Measurements from ENCODE around the gene XYLT1. TPM values are rescaled to one million over a fixed set of nuclear protein-coding genes. Genes with fewer than 3 reads are reported as not detected.
"Not testable (repeated sequence)": the region's sequence is repeated elsewhere in the genome, so short reads cannot be mapped to it uniquely, and the experiment has no call there.

The XYLT1 gene
- total RNA-seq, 2 donors from 2014 or later = 4.6 to 12.9 TPM

DNA sequence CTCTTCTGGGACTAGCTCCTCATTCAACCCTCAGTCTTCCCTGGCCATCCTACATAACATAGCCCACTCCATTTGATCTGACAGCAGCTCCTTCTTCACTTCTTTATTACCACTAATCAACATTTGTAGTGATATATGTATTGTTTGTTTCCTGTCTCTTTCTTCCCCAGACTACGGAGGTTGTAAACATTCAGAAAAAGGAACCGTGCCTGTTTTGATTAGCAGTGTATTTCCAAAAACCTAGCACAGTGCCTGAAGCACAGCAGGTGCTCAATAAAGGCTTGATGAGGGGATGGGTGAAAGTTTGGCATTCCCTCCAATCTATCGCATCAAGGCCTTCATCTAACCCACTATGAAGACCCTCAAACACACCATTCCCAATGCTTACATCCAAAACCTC, 150.8 kb downstream of the XYLT1 start:
- ATAC-seq (no peak), DNase-seq (ENCODE audit: low spot score in 2 of 2) (no peak)
- Mint-ChIP-seq H3K36me3 (peaks cover 0 to 5% of the 10 kb centered on the region in 2 donors), H3K9me3 (peaks cover 0 to 5% of the 10 kb centered on the region in 2 donors), H3K27ac (no peak overlapping the region)

DNA sequence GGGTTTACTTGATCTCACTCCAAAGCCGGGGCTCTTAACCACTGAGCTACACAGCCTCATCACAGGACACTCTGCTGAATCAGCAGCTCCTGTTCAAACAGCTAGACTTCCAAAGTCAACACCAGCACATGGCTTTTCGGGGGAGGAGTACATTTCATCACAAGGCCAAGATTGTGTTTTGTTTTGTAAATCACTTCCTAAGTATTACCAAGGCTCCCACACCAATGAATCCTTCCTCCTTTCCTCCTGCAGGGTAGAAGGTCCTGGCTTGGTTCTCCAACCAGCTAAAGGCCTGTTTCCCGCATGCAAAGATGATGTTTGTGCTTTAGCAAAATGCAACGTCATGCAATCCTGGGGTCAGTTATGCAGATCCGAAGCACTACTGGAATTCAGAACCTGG, 152.5 kb downstream of the XYLT1 start:
- peaks cover 0 to 12% of the 10 kb centered on the region in 2 donors for H3K36me3 Mint-ChIP-seq
- no peak overlapping the region for H3K27ac Mint-ChIP-seq
- H3K9me3 Mint-ChIP-seq = peaks cover 0 to 11% of the 10 kb centered on the region in 2 donors
- no peak for ATAC-seq
- DNase-seq (ENCODE audit: low spot score in 2 of 2) = no peak

- ATAC-seq (no peak), DNase-seq (ENCODE audit: low spot score in 2 of 2) (no peak)
- H3K9me3 Mint-ChIP-seq = peaks cover 0 to 14% of the 10 kb centered on the region in 2 donors
- peaks cover 0 to 20% of the 10 kb centered on the region in 2 donors for H3K36me3 Mint-ChIP-seq
- peak overlapping the region in 1 of 2 donors; percentile 0 for H3K27ac Mint-ChIP-seq
These were observed 154.8 kb downstream of the XYLT1 start for GRCh38 chr16:17316005-17316404.

DNA sequence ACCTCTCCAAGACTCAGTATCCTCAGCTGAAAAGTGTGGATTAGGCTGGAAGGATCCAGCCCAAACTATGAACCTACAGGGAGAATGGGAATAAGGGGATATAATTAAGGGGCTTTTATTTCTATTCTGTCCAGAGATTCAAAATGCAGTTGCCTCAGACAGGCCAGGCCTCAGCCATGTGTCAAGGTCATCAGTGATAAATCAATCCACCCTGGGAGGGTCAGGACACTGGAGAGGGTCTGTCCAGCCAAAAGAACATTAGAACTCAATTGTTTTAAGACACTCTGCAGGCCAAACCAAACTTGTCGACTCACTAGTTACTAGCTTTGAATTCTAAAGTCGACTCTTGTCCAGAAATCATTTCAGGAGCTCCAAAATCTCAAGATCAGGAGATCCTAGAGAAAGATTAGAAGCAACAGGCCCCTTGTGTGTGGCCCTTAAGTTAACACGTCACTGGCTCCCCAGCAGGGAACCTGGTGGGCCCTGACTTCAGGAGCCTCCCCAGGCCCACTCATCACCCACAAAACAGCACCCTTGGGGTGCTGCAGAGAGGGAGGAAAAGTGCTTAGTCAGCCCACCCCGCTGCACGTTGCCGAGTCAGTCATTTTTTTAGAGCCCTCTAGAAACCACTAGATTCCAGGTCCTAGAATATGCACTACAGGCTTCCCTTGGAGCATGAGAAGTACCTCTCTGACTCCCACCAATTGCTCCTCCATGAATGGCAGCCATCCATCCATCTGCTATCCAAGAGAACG, 156.8 kb downstream of the XYLT1 start:
- no peak for ATAC-seq
- peak overlapping the region in 1 of 2 donors; percentile 82 for H3K27ac Mint-ChIP-seq

GRCh38 chr16:17313085-17313611, 157.6 kb downstream of the XYLT1 start:
- Mint-ChIP-seq H3K36me3 (peaks cover 0 to 20% of the 10 kb centered on the region in 2 donors), H3K27ac (no peak overlapping the region), H3K9me3 (peaks cover 0 to 9% of the 10 kb centered on the region in 2 donors)
- DNase-seq (ENCODE audit: low spot score in 2 of 2) (no peak), ATAC-seq (no peak)

More for the DNA sequence above, 156.8 kb downstream of the XYLT1 start:
- H3K9me3 Mint-ChIP-seq = peaks cover 0 to 9% of the 10 kb centered on the region in 2 donors
- no peak for DNase-seq (ENCODE audit: low spot score in 2 of 2)
- H3K36me3 Mint-ChIP-seq = peaks cover 0 to 20% of the 10 kb centered on the region in 2 donors

DNA sequence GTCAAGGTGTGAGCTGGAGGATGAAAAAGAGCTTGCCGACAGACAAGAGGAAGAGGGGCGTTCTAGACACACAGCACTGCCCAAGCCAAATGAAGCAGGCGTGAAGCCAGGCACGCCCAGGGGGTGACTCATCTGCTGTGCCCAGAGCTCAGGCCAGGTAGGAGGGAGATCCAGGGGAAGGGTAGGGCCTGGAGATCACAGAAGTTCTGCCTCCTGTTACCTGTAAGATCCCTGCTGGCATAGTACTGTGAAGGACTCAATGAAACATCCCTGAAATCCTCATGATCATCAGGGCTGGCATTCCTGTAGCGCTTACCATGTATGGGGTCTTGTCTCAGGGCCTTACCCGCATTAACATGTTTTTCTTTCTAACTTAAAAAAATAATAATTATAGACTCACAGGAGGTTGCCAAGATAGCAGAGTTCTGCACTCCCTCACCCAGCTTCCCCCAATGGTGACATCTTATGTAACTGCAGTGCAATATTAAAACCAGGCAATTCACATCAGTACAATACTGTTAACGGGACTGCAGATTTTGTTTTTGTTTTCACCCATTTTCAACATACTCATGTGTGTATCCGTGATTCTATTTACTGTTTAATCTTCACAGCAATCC, 158.6 kb downstream of the XYLT1 start:
- peaks cover 0 to 20% of the 10 kb centered on the region in 2 donors for H3K36me3 Mint-ChIP-seq
- DNase-seq (ENCODE audit: low spot score in 2 of 2) (no peak), ATAC-seq (peak in 1 of 2 donors; percentile 24)
- peak overlapping the region in 1 of 2 donors; percentile 65 for H3K27ac Mint-ChIP-seq
- H3K9me3 Mint-ChIP-seq = peaks cover 0 to 9% of the 10 kb centered on the region in 2 donors

- peaks cover 0 to 20% of the 10 kb centered on the region in 2 donors for H3K36me3 Mint-ChIP-seq
- DNase-seq (ENCODE audit: low spot score in 2 of 2) (no peak), ATAC-seq (peak in 1 of 2 donors; percentile 38)
- H3K9me3 Mint-ChIP-seq = peaks cover 0 to 9% of the 10 kb centered on the region in 2 donors
- H3K27ac Mint-ChIP-seq = peak overlapping the region in 1 of 2 donors; percentile 65
These were observed 159.2 kb downstream of the XYLT1 start for GRCh38 chr16:17311333-17312093.

GRCh38 chr16:17309510-17309909, 161.2 kb downstream of the XYLT1 start:
- H3K27ac Mint-ChIP-seq = no peak overlapping the region
- H3K36me3 Mint-ChIP-seq = peaks cover 0 to 10% of the 10 kb centered on the region in 2 donors
- ATAC-seq (no peak), DNase-seq (ENCODE audit: low spot score in 2 of 2) (no peak)
- H3K9me3 Mint-ChIP-seq = peaks cover 0 to 6% of the 10 kb centered on the region in 2 donors

DNA sequence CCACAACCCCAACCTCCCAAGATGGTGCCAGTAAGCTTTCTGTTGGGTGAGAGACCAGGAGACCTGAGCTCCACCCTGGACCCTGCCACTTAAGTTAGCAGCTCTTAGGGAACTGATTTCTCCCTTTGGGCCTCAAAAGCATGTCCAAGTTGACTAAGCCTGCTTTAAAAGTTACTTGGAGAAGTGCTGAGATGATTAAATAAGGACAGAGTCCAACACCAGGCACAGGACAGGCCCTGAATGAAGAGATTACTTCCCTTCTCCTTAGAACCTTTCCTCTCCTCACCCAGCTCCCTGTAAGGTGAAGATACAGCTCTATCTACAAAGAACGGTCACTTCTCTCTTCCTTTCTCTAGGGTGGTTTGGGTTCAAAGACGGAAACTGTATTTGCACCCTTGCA, 162.6 kb downstream of the XYLT1 start:
- DNase-seq (ENCODE audit: low spot score in 2 of 2) (no peak), ATAC-seq (no peak)
- peaks cover 0 to 4% of the 10 kb centered on the region in 2 donors for H3K9me3 Mint-ChIP-seq
- peaks cover 0 to 9% of the 10 kb centered on the region in 2 donors for H3K36me3 Mint-ChIP-seq
- H3K27ac Mint-ChIP-seq = no peak overlapping the region

DNA sequence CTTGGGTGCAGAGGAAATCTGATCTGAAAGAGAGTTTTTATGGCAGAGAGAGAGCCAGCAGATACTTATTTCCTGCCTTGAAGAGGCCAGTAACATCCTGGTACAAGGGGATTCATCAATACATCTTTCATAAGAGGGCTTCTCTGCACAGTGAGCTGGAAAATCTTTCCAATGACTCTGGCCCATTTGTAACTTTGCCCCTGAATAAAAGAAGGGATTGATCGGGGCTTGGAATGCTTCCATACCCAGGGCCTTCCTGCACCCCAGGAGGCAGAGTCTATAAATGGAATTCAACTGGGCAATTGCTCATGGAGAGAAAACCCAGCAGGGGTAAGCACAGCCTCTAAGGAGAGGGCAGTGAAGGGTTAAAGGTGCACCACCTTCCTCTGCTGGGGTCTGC, 163.3 kb downstream of the XYLT1 start:
- ATAC-seq (no peak), DNase-seq (ENCODE audit: low spot score in 2 of 2) (no peak)
- Mint-ChIP-seq H3K36me3 (peaks cover 0 to 9% of the 10 kb centered on the region in 2 donors), H3K9me3 (peaks cover 0 to 6% of the 10 kb centered on the region in 2 donors), H3K27ac (no peak overlapping the region)

DNA sequence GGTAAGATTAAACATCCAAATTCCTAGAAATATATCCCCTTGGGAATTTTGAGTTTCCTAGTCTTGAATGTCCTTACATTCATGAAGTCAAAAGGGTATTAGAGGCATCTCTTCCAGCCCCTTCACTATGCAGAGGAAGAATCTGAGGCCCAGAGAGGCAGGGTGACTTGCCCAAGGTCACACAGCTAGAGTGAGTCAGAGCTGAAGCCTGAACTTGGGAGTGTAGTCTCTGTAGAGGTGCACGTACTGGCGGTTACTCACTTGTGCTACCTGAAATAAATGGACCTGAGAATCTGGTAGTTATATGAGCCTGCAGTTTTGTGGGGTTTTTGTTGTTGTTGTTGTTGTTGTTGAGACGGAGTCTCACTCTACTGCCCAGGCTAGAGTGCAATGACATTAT, 164.0 kb downstream of the XYLT1 start:
- no peak for DNase-seq (ENCODE audit: low spot score in 2 of 2)
- Mint-ChIP-seq H3K9me3 (peaks cover 0 to 4% of the 10 kb centered on the region in 2 donors), H3K36me3 (peaks cover 0 to 5% of the 10 kb centered on the region in 2 donors), H3K27ac (no peak overlapping the region)
- ATAC-seq = peak in 1 of 2 donors; percentile 46

DNA sequence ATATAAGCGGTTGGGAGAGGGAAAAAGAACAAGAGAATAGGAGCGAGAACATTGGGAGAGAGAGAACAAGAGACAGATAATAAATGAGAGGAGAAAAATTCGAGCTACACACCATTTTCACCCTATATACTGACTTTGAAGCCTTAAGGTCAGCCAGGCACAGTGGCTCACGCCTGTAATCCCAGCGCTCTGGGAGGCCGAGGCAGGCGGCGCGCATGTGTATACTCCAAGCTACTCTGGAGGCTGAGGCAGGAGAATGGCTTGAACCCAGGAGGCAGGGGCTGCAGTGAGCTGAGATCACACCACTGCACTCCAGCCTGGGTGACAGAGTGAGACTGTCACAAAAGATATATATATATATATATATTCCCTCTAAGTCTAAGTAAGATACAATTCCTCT, 164.5 kb downstream of the XYLT1 start:
- not testable (repeated sequence) for H3K36me3 Mint-ChIP-seq; H3K9me3 Mint-ChIP-seq; ATAC-seq; DNase-seq (ENCODE audit: low spot score in 2 of 2)
- peak overlapping the region; percentile 13 to 67 for H3K27ac Mint-ChIP-seq

DNA sequence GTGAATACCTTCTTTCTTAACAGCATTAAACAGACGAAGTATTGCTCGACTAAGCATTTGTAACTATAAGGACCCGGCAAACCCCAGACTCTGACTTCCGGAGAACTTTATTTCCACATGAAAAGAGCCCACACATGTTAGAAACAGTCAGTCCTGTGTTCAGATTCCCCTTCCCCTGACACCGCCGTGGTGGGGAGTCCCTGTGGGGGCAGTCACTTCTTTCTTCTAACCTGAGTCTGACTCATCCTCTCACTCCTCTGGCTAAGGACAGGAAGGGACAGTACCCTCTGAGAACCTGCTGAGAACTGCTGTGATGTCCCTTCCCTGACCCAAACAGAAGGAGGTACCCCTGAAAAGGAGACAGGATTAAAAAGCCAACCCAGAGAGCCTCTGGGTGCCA, 165.1 kb downstream of the XYLT1 start:
- Mint-ChIP-seq H3K36me3 (no peaks in the 10 kb centered on the region), H3K9me3 (peaks cover 0 to 4% of the 10 kb centered on the region in 2 donors), H3K27ac (peak overlapping the region; percentile 67)
- ATAC-seq = peak; percentile 66 to 99
- DNase-seq (ENCODE audit: low spot score in 2 of 2) = peak in 1 of 2 donors; percentile 82

- DNase-seq (ENCODE audit: low spot score in 2 of 2) (no peak), ATAC-seq (no peak)
- Mint-ChIP-seq H3K27ac (no peak overlapping the region), H3K36me3 (no peaks in the 10 kb centered on the region), H3K9me3 (peaks cover 0 to 4% of the 10 kb centered on the region in 2 donors)
These were observed 166.2 kb downstream of the XYLT1 start for GRCh38 chr16:17304491-17305119.

DNA sequence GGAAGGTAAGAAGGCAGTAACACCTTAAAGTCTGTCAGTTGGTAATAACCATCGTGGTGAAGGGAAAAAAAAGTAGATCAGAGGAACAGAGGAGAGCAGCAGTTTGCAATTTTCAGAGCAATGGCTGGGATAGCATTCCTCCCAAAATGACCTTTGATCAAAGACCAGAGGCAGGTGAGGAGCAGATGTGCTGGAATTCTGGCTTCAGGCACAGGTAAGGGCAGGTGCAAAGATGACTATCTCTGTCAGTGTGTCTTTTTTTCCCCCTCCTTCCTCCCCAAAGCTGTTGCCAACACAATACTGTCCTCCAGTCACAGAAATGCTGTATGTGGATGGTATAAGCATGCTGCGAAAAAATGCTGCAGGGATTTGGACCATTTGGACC, 166.7 kb downstream of the XYLT1 start:
- no peaks in the 10 kb centered on the region for H3K36me3 Mint-ChIP-seq
- no peak overlapping the region for H3K27ac Mint-ChIP-seq
- ATAC-seq (no peak), DNase-seq (ENCODE audit: low spot score in 2 of 2) (no peak)
- peaks cover 0 to 4% of the 10 kb centered on the region in 2 donors for H3K9me3 Mint-ChIP-seq

GRCh38 chr16:17303101-17303500, 167.7 kb downstream of the XYLT1 start:
- ATAC-seq = no peak
- H3K36me3 Mint-ChIP-seq = no peaks in the 10 kb centered on the region
- H3K9me3 Mint-ChIP-seq = peaks cover 0 to 4% of the 10 kb centered on the region in 2 donors
- DNase-seq (ENCODE audit: low spot score in 2 of 2) = no peak
- H3K27ac Mint-ChIP-seq = no peak overlapping the region

Data from activated naive CD4-positive, alpha-beta T cell treated with anti-CD3 and anti-CD28 coated beads, Interleukin-2, amount 50 U/mL, for 72 hours (primary cell).